Lung (tissue), 12 donors: ENCODE measurements around the gene ZNF536. TPM values are rescaled to one million over a fixed set of nuclear protein-coding genes. Genes with fewer than 3 reads are reported as not detected.
"Not testable (repeated sequence)": the region's sequence is repeated elsewhere in the genome, so short reads cannot be mapped to it uniquely, and the experiment has no call there.

ENCODE experiments used
- ATAC-seq: fragments of 200-7000 bp; cut with Tn5 transposase; one replicate; pipeline ENCODE4 v1.9.1; 2020; ENCODE audit warnings: moderate number of reproducible peaks; ENCODE audit not compliant: insufficient read depth, low FRiP score
- DNase-seq, 3 donors: peaks; one replicate each; pipeline ENCODE4 v3.0.0-alpha.2; 2013 to 2017
- H3K27ac ChIP-seq, 2 donors: one replicate each; pipeline ENCODE4 v1.5.1; 2013; ENCODE audit warnings: mild to moderate bottlenecking in 2 of 2, moderate library complexity in 2 of 2, control low read depth in 1 of 2, inconsistent platforms in 1 of 2, low read depth in 1 of 2, low read length in 1 of 2
- H3K27me3 ChIP-seq, 3 donors: one replicate each; pipeline ENCODE4 v1.5.1; 2013; ENCODE audit warnings: low read length in 2 of 3; ENCODE audit not compliant: control insufficient read depth in 3 of 3, insufficient read depth in 3 of 3
- H3K36me3 ChIP-seq, 4 donors: one replicate each; pipeline ENCODE4 v1.5.1; 2013; ENCODE audit warnings: low read length in 4 of 4, mild to moderate bottlenecking in 1 of 4, moderate library complexity in 1 of 4; ENCODE audit not compliant: control insufficient read depth in 4 of 4, insufficient read depth in 4 of 4
- H3K4me1 ChIP-seq, 5 donors: one replicate each; pipeline ENCODE4 v1.5.1; 2013; ENCODE audit warnings: low read length in 5 of 5, mild to moderate bottlenecking in 2 of 5, moderate library complexity in 1 of 5; ENCODE audit not compliant: control insufficient read depth in 5 of 5, insufficient read depth in 5 of 5
- H3K4me3 ChIP-seq: one replicate; pipeline ENCODE4 v1.5.1; 2013; ENCODE audit warnings: mild to moderate bottlenecking, control low read depth, moderate library complexity
- H3K9ac ChIP-seq, 2 donors: one replicate each; pipeline ENCODE4 v1.5.1; 2013; ENCODE audit warnings: low read length in 2 of 2, control low read depth in 1 of 2; ENCODE audit not compliant: insufficient read depth in 1 of 2
- H3K9me3 ChIP-seq, 4 donors: one replicate each; pipeline ENCODE4 v1.5.1; 2013; ENCODE audit warnings: low read length in 3 of 4, mild to moderate bottlenecking in 1 of 4, moderate library complexity in 1 of 4; ENCODE audit not compliant: control insufficient read depth in 4 of 4, insufficient read depth in 3 of 4
- WGBS, 2 donors: extraction: QIAGEN DNeasy Blood & Tissue Kit; methylation state at CpG; one replicate each; pipeline ENCODE4 v1.1.7; 2013; 5-methylcytosine and 5-hydroxymethylcytosine counted together
- polyA plus RNA-seq, 2 donors: library from polyadenylated mRNA; stranded (reverse); fragments of 200-250 nt; gene quantifications; one replicate each; pipeline ENCODE4 v1.2.1, GENCODE V29; 2013
- total RNA-seq, 2 donors: library from RNA; depleted of rRNA in 1 of 2; stranded (reverse); fragments of >200 nt in 1 of 2; gene quantifications; one replicate each; pipeline ENCODE4 v1.2.1, GENCODE V29; 2014 to 2021
- TF ChIP-seq, protein P1 (sequence below): IDR thresholded peaks from 2 replicates; pipeline ENCODE4 v1.5.1; 2012; ENCODE audit warnings: mild to moderate bottlenecking; ENCODE audit errors: control extremely low read depth, extremely low read depth
- donor health status: control.
- donor health status: control.
- donor health status: Bipolar disorder and iron deficiency.
- donor health status: healthy.
- donor health status: DM: yes; HTN: yes; CAD: no.

ZNF536 gene
- total and polyA plus RNA-seq, 4 donors, result 0.07 to 5.6 (median 0.21) TPM

DNA sequence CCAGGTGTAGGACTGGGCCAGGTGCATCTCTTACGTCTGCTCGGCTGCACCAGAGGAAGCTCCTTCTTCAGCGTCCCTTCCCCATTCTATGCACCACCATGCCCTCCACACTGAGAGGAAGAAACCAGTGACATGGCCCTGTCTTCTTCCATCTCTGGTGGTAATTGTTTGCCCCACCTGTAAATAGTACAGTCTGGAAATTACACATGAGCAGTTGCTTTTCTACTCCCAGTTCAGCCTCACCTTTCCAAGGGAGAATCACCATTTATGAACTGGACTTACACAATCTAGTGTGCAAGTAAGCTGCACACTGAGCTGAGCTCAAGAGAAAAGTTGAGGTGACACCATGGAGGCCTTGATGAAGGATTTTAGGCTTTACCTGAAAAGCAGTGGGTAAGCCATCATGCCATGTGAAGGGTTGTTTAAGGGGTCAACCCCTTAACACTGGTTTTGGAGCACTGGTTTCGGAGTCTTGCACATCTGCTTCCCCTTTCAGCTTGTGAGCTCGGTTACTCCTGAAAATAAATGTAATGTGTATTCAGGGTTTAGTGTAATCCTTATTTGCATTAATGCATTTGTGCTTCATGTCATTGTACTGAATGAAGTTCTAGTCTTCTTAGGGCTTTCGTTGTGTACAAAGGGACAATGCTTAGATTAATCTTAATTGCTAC, 22.4 kb downstream of the ZNF536 start:
- Histone ChIP-seq H3K9me3 (peaks cover 0 to 4% (median 0%) of the 10 kb centered on the region in 4 donors), H3K4me1 (no peaks in the 10 kb centered on the region), H3K27ac (no peak overlapping the region), H3K27me3 (peaks cover 0 to 7% (median 0%) of the 10 kb centered on the region in 3 donors), H3K36me3 (no peaks in the 10 kb centered on the region), H3K4me3 (no peak overlapping the region), H3K9ac (no peak overlapping the region)
- WGBS, 2 donors, result 84 to 89% methylated on average over 6 of the region's 6 CpGs
- TF ChIP-seq, protein P1, sequence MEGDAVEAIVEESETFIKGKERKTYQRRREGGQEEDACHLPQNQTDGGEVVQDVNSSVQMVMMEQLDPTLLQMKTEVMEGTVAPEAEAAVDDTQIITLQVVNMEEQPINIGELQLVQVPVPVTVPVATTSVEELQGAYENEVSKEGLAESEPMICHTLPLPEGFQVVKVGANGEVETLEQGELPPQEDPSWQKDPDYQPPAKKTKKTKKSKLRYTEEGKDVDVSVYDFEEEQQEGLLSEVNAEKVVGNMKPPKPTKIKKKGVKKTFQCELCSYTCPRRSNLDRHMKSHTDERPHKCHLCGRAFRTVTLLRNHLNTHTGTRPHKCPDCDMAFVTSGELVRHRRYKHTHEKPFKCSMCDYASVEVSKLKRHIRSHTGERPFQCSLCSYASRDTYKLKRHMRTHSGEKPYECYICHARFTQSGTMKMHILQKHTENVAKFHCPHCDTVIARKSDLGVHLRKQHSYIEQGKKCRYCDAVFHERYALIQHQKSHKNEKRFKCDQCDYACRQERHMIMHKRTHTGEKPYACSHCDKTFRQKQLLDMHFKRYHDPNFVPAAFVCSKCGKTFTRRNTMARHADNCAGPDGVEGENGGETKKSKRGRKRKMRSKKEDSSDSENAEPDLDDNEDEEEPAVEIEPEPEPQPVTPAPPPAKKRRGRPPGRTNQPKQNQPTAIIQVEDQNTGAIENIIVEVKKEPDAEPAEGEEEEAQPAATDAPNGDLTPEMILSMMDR, result no peak
- ATAC-seq (no peak), DNase-seq (no peak)

DNA sequence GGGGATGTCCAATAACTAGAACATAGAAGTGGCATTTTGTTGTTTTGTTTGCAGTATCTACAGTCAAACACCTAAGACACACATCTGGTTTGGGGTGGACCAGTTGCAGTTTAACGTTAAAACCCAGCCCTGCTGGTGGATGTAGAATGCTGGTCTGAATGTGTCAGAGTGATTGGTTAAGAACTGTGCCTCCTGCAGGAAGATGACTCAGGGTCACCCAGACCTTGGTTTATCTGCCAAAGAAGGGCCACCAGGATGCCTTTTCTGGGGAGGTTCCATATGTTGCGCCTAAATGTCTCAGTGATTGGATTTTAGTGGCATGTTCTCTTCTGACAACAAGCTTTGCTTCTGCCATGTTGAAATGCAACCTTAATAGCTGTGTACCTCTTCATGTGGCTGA, 23.1 kb downstream of the ZNF536 start:
- H3K27me3 ChIP-seq, result peaks cover 0 to 7% (median 0%) of the 10 kb centered on the region in 3 donors
- ATAC-seq, result no peak
- WGBS, 2 donors, result 84 to 85% methylated on average over 2 of the region's 2 CpGs

DNA sequence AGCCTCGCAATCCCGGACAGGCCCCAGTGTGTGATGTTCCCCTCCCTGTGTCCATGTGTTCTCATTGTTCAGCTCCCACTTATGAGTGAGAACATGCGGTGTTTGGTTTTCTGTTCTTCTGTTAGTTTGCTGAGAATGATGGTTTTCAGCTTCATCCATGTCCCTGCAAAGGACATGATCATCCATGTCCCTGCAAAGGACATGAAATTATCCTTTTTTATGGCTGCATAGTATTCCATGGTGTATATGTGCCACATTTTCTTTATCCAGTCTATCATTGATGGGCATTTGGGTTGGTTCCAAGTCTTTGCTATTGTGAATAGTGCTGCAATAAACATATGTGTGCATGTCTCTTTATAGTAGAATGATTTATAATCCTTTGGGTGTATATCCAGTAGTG, 26.4 kb downstream of the ZNF536 start:
- WGBS, 2 donors, result 94 to 98% methylated on average over 3 of the region's 3 CpGs

More for the DNA sequence above, 23.1 kb downstream of the ZNF536 start:
- no peak overlapping the region for H3K4me3 ChIP-seq
- H3K4me1 ChIP-seq, result no peaks in the 10 kb centered on the region
- H3K36me3 ChIP-seq, result no peaks in the 10 kb centered on the region
- TF ChIP-seq, protein P1, result no peak
- H3K27ac ChIP-seq, result no peak overlapping the region
- no peak overlapping the region for H3K9ac ChIP-seq
- no peak for DNase-seq
- H3K9me3 ChIP-seq, result peaks cover 0 to 6% (median 0%) of the 10 kb centered on the region in 4 donors

DNA sequence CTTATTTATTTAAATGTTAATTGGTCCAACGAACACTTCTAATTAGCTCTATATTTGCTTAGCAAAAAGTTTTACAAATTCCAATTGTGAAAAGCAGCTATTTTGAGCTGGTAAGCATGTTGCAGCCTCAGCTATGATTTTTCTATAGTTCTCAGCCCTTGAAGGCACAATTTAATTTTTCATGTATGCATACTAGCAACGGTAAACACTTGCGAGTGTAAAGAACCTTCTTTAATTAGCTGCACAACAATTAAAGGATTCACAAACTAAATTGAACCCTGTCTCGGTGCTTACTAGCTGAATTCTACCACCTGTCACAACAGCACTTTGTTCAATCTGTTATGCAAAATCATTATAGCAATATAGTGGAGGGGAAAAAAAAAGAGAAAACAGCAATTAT, 29.8 kb downstream of the ZNF536 start:
- Histone ChIP-seq H3K4me3 (no peak overlapping the region), H3K27ac (no peak overlapping the region), H3K9ac (no peak overlapping the region), H3K4me1 (peaks cover 0 to 41% (median 2%) of the 10 kb centered on the region in 5 donors), H3K27me3 (peaks cover 0 to 7% (median 0%) of the 10 kb centered on the region in 3 donors), H3K9me3 (peaks cover 0 to 2% (median 0%) of the 10 kb centered on the region in 4 donors), H3K36me3 (no peaks in the 10 kb centered on the region)
- TF ChIP-seq, protein P1, result no peak
- no peak for ATAC-seq
- 82 to 93% methylated on average over 4 of the region's 4 CpGs for WGBS, 2 donors
- DNase-seq, result no peak

More for the DNA sequence above, 26.4 kb downstream of the ZNF536 start:
- not testable (repeated sequence) for H3K36me3 ChIP-seq, H3K27ac ChIP-seq, DNase-seq, H3K9ac ChIP-seq, H3K9me3 ChIP-seq, H3K4me3 ChIP-seq, ATAC-seq
- peaks cover 0 to 15% (median 0%) of the 10 kb centered on the region in 5 donors for H3K4me1 ChIP-seq
- H3K27me3 ChIP-seq, result peaks cover 0 to 11% (median 0%) of the 10 kb centered on the region in 3 donors
